Neutrophil (primary cell): ENCODE data around the gene MICAL3.

Experiments used
- H3K27ac ChIP-seq: fragments of 200-600 bp; sonication (generic); 2 replicates; pipeline ENCODE4 v1.5.1; 2016; ENCODE audit warnings: mild to moderate bottlenecking, moderate library complexity
- H3K27me3 ChIP-seq: fragments of 200-600 bp; sonication (generic); 2 replicates; pipeline ENCODE4 v1.6.0; 2016; ENCODE audit warnings: mild to moderate bottlenecking
- H3K36me3 ChIP-seq: fragments of 200-600 bp; sonication (generic); 2 replicates; pipeline ENCODE4 v1.5.1; 2017
- H3K4me1 ChIP-seq, 2 experiments: fragments of 200-600 bp in 1 of 2; sonication (generic) in 1 of 2; 1 replicate in 1 of 2; 2 replicates in 1 of 2; pipeline versions ENCODE4 v1.5.1 to v1.6.1; 2013 to 2016; ENCODE audit warnings: low read depth in 1 of 2, low read length in 1 of 2, mild to moderate bottlenecking in 1 of 2, moderate library complexity in 1 of 2; ENCODE audit not compliant: control insufficient read depth in 1 of 2, insufficient read depth in 1 of 2
- H3K4me3 ChIP-seq, 2 experiments: fragments of 200-600 bp in 1 of 2; sonication (generic) in 1 of 2; 1 replicate in 1 of 2; 2 replicates in 1 of 2; pipeline ENCODE4 v1.5.1; 2013 to 2016; ENCODE audit warnings: low read depth in 1 of 2, low read length in 1 of 2, mild to moderate bottlenecking in 1 of 2, moderate library complexity in 1 of 2
- H3K9me3 ChIP-seq: fragments of 200-600 bp; sonication (generic); 2 replicates; pipeline ENCODE4 v1.5.1; 2016
- CTCF ChIP-seq: fragments of 200-600 bp; sonication (generic); IDR thresholded peaks from 2 replicates; pipeline ENCODE4 v1.5.1; 2016; ENCODE audit warnings: antibody characterized with exemption

The MICAL3 gene

GRCh38 chr22:17919276-17920144 is 104.9 kb downstream of the MICAL3 start:
- H3K27me3 ChIP-seq = peaks cover 13% of the 10 kb centered on the region
- no peaks in the 10 kb centered on the region for H3K36me3 ChIP-seq
- H3K4me1 ChIP-seq = peaks cover 0 to 1% of the 10 kb centered on the region in 2 experiments
- H3K4me3 ChIP-seq = no peak overlapping the region
- no peak overlapping the region for H3K27ac ChIP-seq
- TF ChIP-seq CTCF = no peak
- no peaks in the 10 kb centered on the region for H3K9me3 ChIP-seq

GRCh38 chr22:17918840-17919239 is 105.5 kb downstream of the MICAL3 start:
- peaks cover 13% of the 10 kb centered on the region for H3K27me3 ChIP-seq
- H3K9me3 ChIP-seq = no peaks in the 10 kb centered on the region
- H3K4me1 ChIP-seq = no peaks in the 10 kb centered on the region
- no peak overlapping the region for H3K4me3 ChIP-seq
- no peaks in the 10 kb centered on the region for H3K36me3 ChIP-seq
- H3K27ac ChIP-seq = no peak overlapping the region
- TF ChIP-seq CTCF = no peak

GRCh38 chr22:17917490-17917983 is 106.8 kb downstream of the MICAL3 start:
- Histone ChIP-seq H3K36me3 (no peaks in the 10 kb centered on the region), H3K9me3 (no peaks in the 10 kb centered on the region), H3K4me1 (no peaks in the 10 kb centered on the region), H3K4me3 (no peak overlapping the region), H3K27ac (no peak overlapping the region), H3K27me3 (peaks cover 13% of the 10 kb centered on the region)
- no peak for TF ChIP-seq CTCF

GRCh38 chr22:17916226-17916889 is 108.0 kb downstream of the MICAL3 start:
- H3K27ac ChIP-seq = no peak overlapping the region
- H3K36me3 ChIP-seq = no peaks in the 10 kb centered on the region
- no peaks in the 10 kb centered on the region for H3K9me3 ChIP-seq
- H3K27me3 ChIP-seq = peaks cover 13% of the 10 kb centered on the region
- TF ChIP-seq CTCF = no peak
- no peak overlapping the region for H3K4me3 ChIP-seq
- H3K4me1 ChIP-seq = no peaks in the 10 kb centered on the region

- no peak for TF ChIP-seq CTCF
- Histone ChIP-seq H3K9me3 (no peaks in the 10 kb centered on the region), H3K27ac (no peak overlapping the region), H3K4me3 (no peak overlapping the region), H3K4me1 (no peaks in the 10 kb centered on the region), H3K27me3 (peaks cover 9% of the 10 kb centered on the region), H3K36me3 (no peaks in the 10 kb centered on the region)
Measured at GRCh38 chr22:17915676-17916075, 108.7 kb downstream of the MICAL3 start.
